ENCODE results near the gene SUV39H1.
A peak's percentile ranks its signal among the peaks of the same experiment; 100 is the strongest.

SUV39H1 gene

GRCh38 chrX:48713847-48714246 lies 17.3 kb downstream of the SUV39H1 start:
- FAIRE-seq, result no peak
- DNase-seq (ENCODE audit: low spot score), result no peak

- FAIRE-seq (no peak), DNase-seq (ENCODE audit: low spot score) (no peak)
Observed at GRCh38 chrX:48714573-48714972, 18.0 kb downstream of the SUV39H1 start.

- DNase-seq (ENCODE audit: low spot score) (no peak), FAIRE-seq (no peak)
Observed at GRCh38 chrX:48715072-48715471, 18.5 kb downstream of the SUV39H1 start.

DNA sequence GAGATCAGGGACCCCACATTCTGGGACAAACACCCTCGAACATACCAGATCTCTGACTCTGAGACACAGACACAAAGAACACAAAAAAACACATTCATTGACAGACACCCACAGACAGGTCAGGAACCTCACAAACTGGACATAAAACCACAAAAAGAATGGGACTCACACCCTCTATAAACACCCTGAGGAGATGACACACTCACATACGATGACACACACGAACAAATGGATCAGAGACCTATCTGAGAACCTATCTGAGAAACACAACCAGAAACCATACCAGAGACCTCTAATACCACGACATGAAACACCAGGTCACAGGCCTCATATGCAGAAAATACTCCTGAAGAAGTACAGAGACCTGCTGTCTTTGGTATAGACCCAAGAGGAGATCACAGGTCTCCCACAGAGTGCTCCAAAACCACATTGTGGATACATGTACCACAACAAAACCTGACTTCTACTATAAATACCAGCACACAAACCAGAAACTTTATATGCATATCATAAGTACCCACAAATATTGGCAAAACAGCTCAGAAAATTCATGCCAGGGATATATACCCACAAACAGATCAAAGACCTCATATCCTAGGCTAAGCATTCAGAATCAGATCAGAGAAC lies 19.5 kb downstream of the SUV39H1 start:
- no peak for DNase-seq (ENCODE audit: low spot score)
- no peak for FAIRE-seq

- DNase-seq (ENCODE audit: low spot score) (no peak), FAIRE-seq (no peak)
Observed at GRCh38 chrX:48719958-48720357, 23.4 kb downstream of the SUV39H1 start.

GRCh38 chrX:48720577-48721250 lies 24.2 kb downstream of the SUV39H1 start:
- DNase-seq (ENCODE audit: low spot score) (no peak), FAIRE-seq (no peak)

- no peak for FAIRE-seq
- DNase-seq (ENCODE audit: low spot score), result no peak
Observed at GRCh38 chrX:48721916-48722315, 25.4 kb downstream of the SUV39H1 start.

DNA sequence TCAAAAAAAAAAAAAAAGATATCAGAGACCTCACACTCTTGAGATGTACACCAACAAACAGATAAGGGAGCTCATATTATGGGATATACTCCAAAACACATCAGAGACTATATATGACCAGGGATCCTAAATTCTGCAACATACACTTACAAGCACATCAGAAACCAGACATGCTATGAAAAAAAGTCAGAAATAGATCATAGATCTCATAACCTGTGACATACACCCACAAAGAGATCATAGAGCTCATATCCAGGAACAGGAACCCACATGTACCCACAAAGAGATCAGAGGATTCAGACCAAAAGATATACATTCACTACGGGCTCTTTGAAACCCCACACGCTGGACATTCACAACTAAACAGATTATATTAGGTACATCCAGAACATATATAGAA lies 30.1 kb downstream of the SUV39H1 start:
- FAIRE-seq (no peak), DNase-seq (ENCODE audit: low spot score) (no peak)

GRCh38 chrX:48728653-48729052 lies 32.1 kb downstream of the SUV39H1 start:
- DNase-seq (ENCODE audit: low spot score) (no peak), FAIRE-seq (no peak)

- no peak for FAIRE-seq
- DNase-seq (ENCODE audit: low spot score), result no peak
Observed at GRCh38 chrX:48736303-48736702, 39.8 kb downstream of the SUV39H1 start.

- no peak for DNase-seq (ENCODE audit: low spot score)
- FAIRE-seq, result no peak
Observed at GRCh38 chrX:48736878-48737212, 40.3 kb downstream of the SUV39H1 start.

DNA sequence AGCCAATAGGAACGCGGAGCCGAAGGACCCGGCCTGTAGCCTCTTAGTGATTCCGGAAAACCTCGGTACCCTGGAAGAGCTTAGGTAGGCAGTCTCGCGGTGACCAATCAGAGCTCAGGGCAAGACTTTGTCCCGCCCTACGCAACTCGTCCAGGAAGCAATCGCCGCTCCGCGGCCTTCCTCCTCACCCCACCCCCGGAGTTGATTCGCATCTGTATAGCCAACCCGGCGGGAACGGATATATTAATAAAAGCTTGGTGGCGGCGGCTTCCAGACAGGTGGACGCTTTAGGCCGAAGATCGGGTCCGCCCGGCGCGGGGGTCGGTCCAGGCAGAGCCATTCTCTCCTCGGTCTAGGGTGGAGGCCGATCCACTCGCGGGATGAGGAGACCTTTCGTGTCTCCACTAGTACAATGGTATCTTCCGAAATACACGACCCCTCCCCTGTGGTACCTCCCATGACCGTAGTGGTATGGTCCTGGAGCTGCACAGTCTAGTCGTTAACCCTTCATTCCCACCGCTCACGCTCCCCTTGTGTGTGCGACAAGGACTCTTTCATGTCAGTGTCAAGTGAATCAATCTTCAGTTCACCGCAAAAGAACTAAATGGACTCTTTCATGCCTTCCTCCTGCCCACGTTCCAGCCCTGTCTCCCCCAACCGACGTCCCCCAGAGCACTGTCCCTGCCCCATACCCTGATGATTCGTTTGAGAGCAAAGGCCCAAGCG lies 40.8 kb downstream of the SUV39H1 start:
- DNase-seq (ENCODE audit: low spot score) (peak; percentile 96), FAIRE-seq (no peak)

DNA sequence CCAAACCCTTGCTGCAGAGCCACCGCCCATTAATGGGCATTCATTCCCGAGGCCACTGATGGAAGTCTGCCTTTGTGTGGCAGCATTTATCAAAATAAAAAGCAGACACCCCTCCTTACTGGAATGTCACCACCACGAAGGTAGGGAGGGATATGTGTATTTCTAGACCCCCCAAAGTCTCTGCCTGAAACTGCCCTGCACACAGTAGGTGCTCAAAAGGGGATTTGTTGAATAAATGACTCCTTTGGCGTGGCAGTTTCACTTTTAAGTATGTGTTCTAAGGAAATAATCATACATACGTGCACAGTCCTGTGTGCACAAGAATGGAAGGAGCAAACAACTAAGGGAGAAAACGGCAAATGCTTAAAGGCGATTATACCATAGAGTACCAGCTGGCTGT lies 41.4 kb downstream of the SUV39H1 start:
- no peak for FAIRE-seq
- no peak for DNase-seq (ENCODE audit: low spot score)

GRCh38 chrX:48741834-48742233 lies 45.3 kb downstream of the SUV39H1 start:
- no peak for DNase-seq (ENCODE audit: low spot score)
- FAIRE-seq, result no peak

DNA sequence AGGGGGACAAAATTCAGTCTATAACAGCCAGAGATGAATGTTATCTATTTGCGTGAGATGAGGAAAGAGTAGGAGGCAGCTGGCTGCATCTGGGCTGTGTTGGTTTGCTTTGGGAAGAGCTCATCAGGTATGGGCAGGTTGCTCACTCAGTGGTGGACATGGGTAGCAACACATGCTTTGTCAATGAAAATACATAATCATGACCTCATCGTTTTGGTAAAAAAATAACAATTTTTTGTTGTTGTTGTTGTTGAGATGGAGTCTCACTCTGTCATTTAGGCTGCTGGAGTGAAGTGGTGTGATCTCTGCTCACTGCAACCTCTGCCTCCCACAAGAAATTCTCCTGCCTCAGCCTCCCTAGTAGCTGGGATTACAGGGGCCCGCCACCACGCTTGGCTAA lies 48.7 kb downstream of the SUV39H1 start:
- FAIRE-seq, result no peak
- DNase-seq (ENCODE audit: low spot score), result no peak

DNA sequence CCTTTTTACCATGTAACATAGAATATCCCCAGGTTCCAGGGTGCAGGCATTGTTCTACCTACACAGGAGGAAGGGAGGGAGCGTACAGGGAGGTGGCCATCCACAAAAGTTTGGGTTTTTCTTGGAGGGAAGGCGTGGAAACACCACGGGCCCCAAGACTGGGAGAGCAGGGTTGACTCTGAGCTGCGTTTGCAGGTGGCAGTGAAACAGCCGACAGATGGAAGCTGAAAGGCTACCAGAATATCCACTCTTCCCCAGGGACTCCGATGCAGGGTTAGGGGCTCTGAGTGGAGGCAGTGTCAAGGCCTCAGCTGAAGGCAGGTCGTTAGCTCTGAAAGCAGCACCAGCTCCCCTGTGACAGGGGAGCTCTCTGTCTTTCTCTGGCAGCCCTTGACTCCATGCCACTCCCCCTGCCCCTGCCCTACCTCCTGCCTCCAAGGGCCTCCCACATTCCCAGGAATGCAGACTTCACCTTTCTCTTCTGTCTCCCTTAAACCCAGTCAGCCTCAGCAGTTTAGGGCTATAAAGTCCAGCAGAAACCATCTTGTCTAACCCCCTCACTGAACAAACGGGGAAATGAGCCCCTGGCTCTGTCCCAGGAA lies 51.0 kb downstream of the SUV39H1 start:
- FAIRE-seq, result no peak
- DNase-seq (ENCODE audit: low spot score), result no peak

GRCh38 chrX:48749182-48749581 lies 52.6 kb downstream of the SUV39H1 start:
- FAIRE-seq (no peak), DNase-seq (ENCODE audit: low spot score) (no peak)

DNA sequence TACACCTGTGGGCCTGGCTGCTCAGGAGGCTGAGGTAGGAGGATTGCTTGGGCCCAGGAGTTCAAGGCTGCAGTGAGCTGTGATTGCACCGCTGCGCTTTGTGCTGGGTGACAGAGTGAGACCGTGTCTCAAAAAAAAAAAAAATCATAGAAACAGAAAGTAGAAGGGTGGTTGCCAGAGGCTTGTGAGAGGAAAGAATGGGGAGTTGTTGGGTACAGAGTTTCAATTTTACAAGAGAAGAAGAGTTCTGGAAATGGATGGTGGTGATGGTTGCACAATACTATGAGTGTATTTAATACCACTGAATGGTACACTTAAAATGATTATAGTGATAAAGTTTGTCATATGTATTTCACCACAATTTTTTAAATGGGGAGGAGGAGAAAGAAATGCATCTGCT lies 54.8 kb downstream of the SUV39H1 start:
- no peak for DNase-seq (ENCODE audit: low spot score)
- no peak for FAIRE-seq

GRCh38 chrX:48752498-48752897 lies 56.0 kb downstream of the SUV39H1 start:
- FAIRE-seq (no peak), DNase-seq (ENCODE audit: low spot score) (no peak)

DNA sequence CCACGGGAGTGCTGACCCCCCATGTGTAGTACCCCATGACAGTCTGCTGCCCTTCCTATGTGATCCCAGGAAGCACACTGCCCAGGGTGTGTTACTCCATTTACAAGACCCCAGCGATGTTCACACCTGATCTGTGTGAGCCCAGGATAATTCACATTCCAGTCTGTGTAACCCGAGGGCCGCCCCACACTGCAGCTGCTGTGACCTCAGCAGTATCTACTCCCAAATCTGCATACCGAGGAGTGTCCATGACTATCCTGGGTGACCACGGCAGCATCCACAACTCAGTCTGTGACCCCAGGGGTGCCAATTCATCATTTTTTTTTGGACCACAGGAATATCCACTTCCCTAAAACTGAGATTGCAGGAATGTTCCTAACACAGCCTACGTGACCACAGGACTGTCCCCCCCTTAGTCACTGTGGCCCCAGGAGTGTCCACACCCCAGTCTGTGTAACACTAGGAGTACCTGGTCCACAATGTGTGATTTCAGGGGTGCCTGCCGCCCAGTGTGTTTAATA lies 57.2 kb downstream of the SUV39H1 start:
- FAIRE-seq (no peak), DNase-seq (ENCODE audit: low spot score) (no peak)

- FAIRE-seq (no peak), DNase-seq (ENCODE audit: low spot score) (no peak)
Observed at GRCh38 chrX:48754238-48754637, 57.7 kb downstream of the SUV39H1 start.

Data from urothelium cell line (cell line).